Kidney (tissue), 14 donors: ENCODE measurements around the gene EXD2. TPM values are rescaled to one million over a fixed set of nuclear protein-coding genes. Genes with fewer than 3 reads are reported as not detected.

Experiments
- DNase-seq, 5 donors: peaks; one replicate each; pipeline ENCODE4 v3.0.0-alpha.2; 2013 to 2020
- FAIRE-seq: peaks from 2 replicates; lab custom pipeline; 2012; peaks lifted over from hg19 to GRCh38; lab: Jason Lieb, UNC
- H3K27ac ChIP-seq, 2 donors: one replicate each; pipeline ENCODE4 v1.7.0; 2013; ENCODE audit warnings: low read depth in 2 of 2, low read length in 2 of 2, inconsistent platforms in 1 of 2
- H3K27me3 ChIP-seq: one replicate; pipeline ENCODE4 v1.7.1; 2013; ENCODE audit warnings: low read length, inconsistent platforms; ENCODE audit not compliant: control insufficient read depth, insufficient read depth
- H3K36me3 ChIP-seq, 3 donors: one replicate each; pipeline versions ENCODE4 v1.7.0 to v1.7.1; 2013; ENCODE audit warnings: low read length in 3 of 3, control low read depth in 1 of 3, inconsistent platforms in 1 of 3; ENCODE audit not compliant: insufficient read depth in 3 of 3, control insufficient read depth in 2 of 3
- H3K4me1 ChIP-seq, 3 donors: one replicate each; pipeline versions ENCODE4 v1.7.0 to v1.7.1; 2013; ENCODE audit warnings: low read length in 3 of 3, inconsistent platforms in 1 of 3, low read depth in 1 of 3; ENCODE audit not compliant: control insufficient read depth in 2 of 3, insufficient read depth in 2 of 3
- H3K4me3 ChIP-seq, 3 donors: one replicate each; pipeline versions ENCODE4 v1.7.0 to v1.8.1; 2013; ENCODE audit warnings: low read length in 3 of 3, control low read depth in 1 of 3, inconsistent platforms in 1 of 3
- H3K9ac ChIP-seq, 3 donors: one replicate each; pipeline versions ENCODE4 v1.7.0 to v1.7.1; 2013; ENCODE audit warnings: low read length in 3 of 3, control low read depth in 1 of 3, inconsistent platforms in 1 of 3
- H3K9me3 ChIP-seq, 3 donors: one replicate each; pipeline versions ENCODE4 v1.7.0 to v1.7.1; 2013; ENCODE audit warnings: low read length in 3 of 3, control low read depth in 1 of 3, inconsistent platforms in 1 of 3; ENCODE audit not compliant: control insufficient read depth in 2 of 3, insufficient read depth in 1 of 3
- CTCF ChIP-seq: IDR thresholded peaks from 3 replicates; pipeline ENCODE4 v1.5.1; 2012; ENCODE audit warnings: mild to moderate bottlenecking, moderate library complexity, borderline replicate concordance; ENCODE audit not compliant: insufficient read depth; ENCODE audit errors: extremely low read depth
- intact Hi-C: fragments of 100-400 bp; cut with DNase I; formaldehyde crosslinking; loops from one replicate; pipeline ENCODE4 v1.11.1; 2022
- polyA plus RNA-seq: library from polyadenylated mRNA; stranded (reverse); fragments of 350-450 nt; fragmentation: Illumina TruSeq; extraction: RNeasy Lipid Tissue Mini Kit (QIAGEN cat#74804); gene quantifications from one replicate; pipeline ENCODE4 v1.2.3, GENCODE V29; 2014; ENCODE audit warnings: low read depth, low replicate concordance; ENCODE audit not compliant: insufficient read depth
- total RNA-seq: library from RNA; stranded (reverse); fragmentation: NEBNext Ultra II Directional; extraction: Animal tissue kit (Norgen Biotek cat#: 25700); gene quantifications from one replicate; pipeline ENCODE4 v1.2.1, GENCODE V29; 2021
- donor health status: control.
- donor health status: control.
- donor health status: control.
- donor health status: control.
- donor health status: control.
- donor health status: DM: yes; HTN: yes; CAD: no.
- donor health status: Normal renal cell carcinoma (clear cell type).

EXD2 gene
- total and polyA plus RNA-seq, 2 donors from 2014 or later, result 13.7 to 24.5 TPM

- FAIRE-seq (no peak), DNase-seq (peak in 1 of 5 donors; percentile 13)
- intact Hi-C loops, result no loop called here
- Histone ChIP-seq H3K27me3 (no peaks in the 10 kb centered on the region), H3K4me3 (no peak overlapping the region), H3K9ac (no peak overlapping the region), H3K36me3 (peaks cover 0 to 13% (median 2%) of the 10 kb centered on the region in 3 donors), H3K27ac (no peak overlapping the region), H3K9me3 (no peaks in the 10 kb centered on the region), H3K4me1 (no peaks in the 10 kb centered on the region)
- no peak for TF ChIP-seq CTCF
These were observed 34.9 kb downstream of the EXD2 start for GRCh38 chr14:69226178-69226577.

GRCh38 chr14:69226736-69227135 is 35.4 kb downstream of the EXD2 start:
- H3K4me1 ChIP-seq, result no peaks in the 10 kb centered on the region
- no peaks in the 10 kb centered on the region for H3K9me3 ChIP-seq
- FAIRE-seq (no peak), DNase-seq (no peak)
- H3K9ac ChIP-seq, result no peak overlapping the region
- H3K4me3 ChIP-seq, result no peak overlapping the region
- no peak for TF ChIP-seq CTCF
- H3K36me3 ChIP-seq, result peaks cover 0 to 13% (median 2%) of the 10 kb centered on the region in 3 donors
- no peaks in the 10 kb centered on the region for H3K27me3 ChIP-seq
- intact Hi-C loops, result no loop called here
- H3K27ac ChIP-seq, result no peak overlapping the region

- Histone ChIP-seq H3K27ac (no peak overlapping the region), H3K27me3 (no peaks in the 10 kb centered on the region)
These were observed 40.2 kb downstream of the EXD2 start for GRCh38 chr14:69231486-69231885.

More at GRCh38 chr14:69231486-69231885, 40.2 kb downstream of the EXD2 start:
- Histone ChIP-seq H3K9ac (no peak overlapping the region), H3K4me3 (no peak overlapping the region), H3K9me3 (no peaks in the 10 kb centered on the region), H3K36me3 (peaks cover 3 to 22% (median 12%) of the 10 kb centered on the region in 3 donors), H3K4me1 (no peaks in the 10 kb centered on the region)
- FAIRE-seq (no peak), DNase-seq (no peak)
- TF ChIP-seq CTCF, result no peak
- intact Hi-C loops, result no loop called here
